ENCODE measurements around the gene MAGEE2. TPM values are rescaled to one million over a fixed set of nuclear protein-coding genes. Genes with fewer than 3 reads are reported as not detected.
"Not testable (repeated sequence)": the region's sequence is repeated elsewhere in the genome, so short reads cannot be mapped to it uniquely, and the experiment has no call there.

The MAGEE2 gene
- not detected in 2 replicates for total RNA-seq

- no peak for DNase-seq (ENCODE audit: low read depth in 2 of 2)
Measured at GRCh38 chrX:75784680-75785491, at the start of gene MAGEE2. Gene MAGEE2, minus strand, starts transcription at chrX:75785254. Its CDS starts 203 bp downstream, at chrX:75785051.

GRCh38 chrX:75786290-75786689, 1.2 kb upstream of the MAGEE2 start:
- no peak for DNase-seq (ENCODE audit: low read depth in 2 of 2)

- no peak for DNase-seq (ENCODE audit: low read depth in 2 of 2)
Measured at GRCh38 chrX:75781611-75782010, 3.4 kb downstream of the MAGEE2 start.

- DNase-seq (ENCODE audit: low read depth in 2 of 2) = not testable (repeated sequence)
Measured at GRCh38 chrX:75768063-75768462, 17.0 kb downstream of the MAGEE2 start.

- DNase-seq (ENCODE audit: low read depth in 2 of 2) = no peak
Measured at GRCh38 chrX:75748431-75748830, 36.6 kb downstream of the MAGEE2 start.

GRCh38 chrX:75746891-75747639, 38.0 kb downstream of the MAGEE2 start:
- peak; percentile 21 to 36 for DNase-seq (ENCODE audit: low read depth in 2 of 2)
